Stimulated activated CD4-positive, alpha-beta T cell treated with anti-CD3 and anti-CD28 coated beads, TNF-alpha, amount 100 ng/mL, for 48 hours (primary cell): ENCODE data around the gene COMMD6.
A peak's percentile ranks its signal among the peaks of the same experiment; 100 is the strongest.

ENCODE experiments used
- DNase-seq, 3 donors: peaks; one replicate each; pipeline ENCODE4 v3.0.0-alpha.2; 2020; ENCODE audit warnings: low read depth in 3 of 3

COMMD6 gene

DNA sequence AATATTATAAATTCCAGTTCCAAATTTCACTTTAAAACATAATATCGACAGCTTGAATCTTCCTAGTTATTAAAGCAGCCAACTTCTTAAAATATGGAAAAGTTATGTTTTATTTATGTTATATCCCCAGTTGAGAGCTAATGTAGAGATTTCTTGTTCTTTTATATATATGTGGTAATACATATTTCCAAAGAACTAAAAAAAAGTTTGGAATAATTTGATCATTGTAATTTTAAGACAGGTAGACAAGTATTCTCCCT is 54.9 kb downstream of the COMMD6 start:
- DNase-seq = no peak

DNA sequence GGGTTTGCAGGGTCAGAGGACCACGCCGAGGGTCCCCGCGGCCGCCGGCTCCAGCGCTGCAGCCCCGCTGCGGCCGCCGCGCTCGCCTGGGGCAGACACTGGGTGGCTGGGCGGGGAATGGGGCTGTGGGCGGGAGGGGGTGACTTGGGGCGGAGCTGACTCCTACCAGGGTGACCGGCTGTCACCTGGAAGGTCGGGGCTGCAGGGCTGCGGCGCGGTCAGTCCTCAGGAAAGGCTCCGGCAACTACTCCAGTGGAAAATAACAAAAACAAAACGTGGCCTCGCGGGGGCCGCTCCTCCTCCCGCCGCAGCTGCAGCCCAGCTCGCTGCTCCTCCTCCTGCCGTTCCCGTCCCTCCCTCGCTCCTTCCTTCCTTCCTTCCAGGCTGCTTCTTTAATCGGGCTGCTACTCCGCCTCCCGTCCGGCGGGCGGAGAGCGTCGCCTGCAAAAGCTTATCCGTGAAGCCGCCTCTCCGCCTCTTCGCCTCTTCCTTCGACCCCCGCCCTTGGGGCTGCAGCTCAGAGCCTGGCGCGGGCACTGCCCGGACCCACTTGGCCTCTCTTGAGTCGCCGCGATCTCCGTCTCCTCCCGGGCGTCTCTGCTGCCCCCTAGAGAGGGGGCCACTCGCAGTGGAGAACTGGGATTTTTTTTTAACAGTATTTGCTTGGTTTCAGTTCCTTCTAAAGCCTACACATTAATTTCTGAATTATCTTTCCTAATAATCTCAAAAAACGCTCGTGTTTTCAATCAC is 55.4 kb downstream of the COMMD6 start, which contains the start of gene TBC1D4:
TSS of gene TBC1D4 (minus strand) at position 100 of the 750 bp plus-strand sequence. CDS start 402 bp downstream, outside the sequence.
- peak in 2 of 3 donors; percentile 32 to 52 for DNase-seq

DNA sequence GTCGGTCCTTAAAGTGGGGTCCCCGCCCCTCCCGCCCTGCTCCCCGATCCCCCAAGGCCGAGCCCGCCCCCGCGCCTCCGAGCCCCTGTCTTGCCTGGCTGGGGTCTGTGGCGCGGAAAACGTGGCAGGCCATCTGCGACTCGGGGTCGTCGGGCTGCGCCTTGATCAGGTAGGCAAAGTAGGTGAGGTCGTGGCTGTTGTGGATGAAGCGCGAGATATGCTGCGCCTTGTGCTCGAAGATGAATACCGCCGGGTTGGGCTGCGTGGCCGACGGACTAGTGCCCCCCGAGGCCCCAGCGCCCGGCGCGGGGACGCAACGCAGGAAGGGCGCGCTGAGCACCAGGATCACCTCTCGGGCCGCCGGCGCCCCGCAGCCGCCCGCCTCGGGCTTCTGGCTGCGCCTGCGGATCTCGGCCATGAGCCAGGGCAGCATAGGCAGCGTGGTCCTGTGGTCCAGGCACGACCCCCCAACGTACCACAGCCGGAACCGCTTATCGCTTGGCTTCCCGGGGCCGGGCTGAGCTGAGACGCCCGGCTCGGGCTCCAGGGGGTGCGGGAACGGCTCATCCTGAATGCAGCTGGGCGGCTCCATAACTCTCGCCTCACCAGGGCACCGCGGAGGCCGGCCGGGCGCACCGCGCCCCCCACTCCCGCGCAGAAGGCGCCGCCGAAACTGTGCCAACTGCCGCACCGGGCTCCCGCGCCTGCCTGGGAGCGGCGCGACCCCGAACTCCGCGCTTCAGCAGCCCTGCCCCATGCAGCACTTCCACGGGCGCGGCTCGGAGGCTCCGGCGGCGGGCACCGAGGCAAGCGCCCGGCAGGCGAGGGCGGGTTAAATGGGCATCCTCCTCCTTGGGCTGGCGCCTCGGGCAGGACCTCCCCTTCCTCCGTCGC is 56.2 kb downstream of the COMMD6 start:
- peak in 1 of 3 donors; percentile 27 for DNase-seq

DNA sequence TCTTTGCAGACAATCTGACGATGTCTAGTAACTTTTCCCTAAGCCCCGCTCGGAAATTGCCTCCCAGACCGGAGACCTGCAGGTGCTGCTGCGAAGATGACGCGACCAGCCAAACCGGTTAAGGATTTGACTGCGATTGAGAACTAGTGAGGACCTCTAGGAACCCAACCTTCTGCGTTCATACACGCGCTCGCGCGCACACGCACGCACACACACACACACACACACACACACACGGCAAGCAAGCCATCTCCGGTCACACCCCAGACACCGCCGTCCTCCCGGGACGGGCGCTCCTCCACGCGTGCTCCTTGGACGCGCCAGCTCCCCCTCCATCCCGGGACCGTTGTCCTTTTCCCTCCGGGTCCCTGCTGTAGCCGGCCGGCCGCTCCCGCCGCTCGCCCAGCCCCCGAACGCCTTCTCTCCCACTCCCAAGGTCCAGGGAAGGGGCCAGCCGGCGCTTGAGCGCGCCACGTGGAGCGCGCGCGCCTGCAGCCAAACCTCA is 56.9 kb downstream of the COMMD6 start:
- DNase-seq = peak in 1 of 3 donors; percentile 18

DNA sequence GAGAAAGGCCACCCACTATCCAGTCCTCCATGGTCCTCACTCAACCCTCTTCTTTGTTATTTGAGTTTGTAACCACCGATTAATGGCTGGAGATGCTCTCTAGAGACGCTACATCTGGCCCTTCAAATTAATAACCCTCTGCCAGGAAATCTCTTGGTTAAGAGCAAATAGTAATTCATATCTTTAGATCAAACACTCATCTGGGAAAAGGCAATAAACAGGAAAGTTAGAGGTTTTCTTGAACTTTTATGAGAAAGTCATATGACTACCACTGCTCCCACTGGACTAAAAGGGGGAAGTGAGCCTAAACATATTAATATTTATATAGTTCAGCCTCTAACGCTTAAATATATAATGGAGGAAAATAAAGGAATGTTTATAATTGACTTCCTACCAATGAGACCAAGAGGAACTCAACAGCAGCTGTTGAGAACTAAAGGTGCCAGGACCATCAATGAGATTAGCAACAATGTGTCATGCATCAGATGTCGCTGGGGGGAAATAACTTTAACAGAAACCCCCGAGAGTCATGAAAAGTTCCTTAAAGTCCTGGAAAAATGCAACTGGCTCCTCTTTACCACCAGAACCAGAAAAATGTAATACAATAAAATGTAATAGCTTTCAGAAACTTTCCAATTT is 58.4 kb downstream of the COMMD6 start:
- DNase-seq = no peak

DNA sequence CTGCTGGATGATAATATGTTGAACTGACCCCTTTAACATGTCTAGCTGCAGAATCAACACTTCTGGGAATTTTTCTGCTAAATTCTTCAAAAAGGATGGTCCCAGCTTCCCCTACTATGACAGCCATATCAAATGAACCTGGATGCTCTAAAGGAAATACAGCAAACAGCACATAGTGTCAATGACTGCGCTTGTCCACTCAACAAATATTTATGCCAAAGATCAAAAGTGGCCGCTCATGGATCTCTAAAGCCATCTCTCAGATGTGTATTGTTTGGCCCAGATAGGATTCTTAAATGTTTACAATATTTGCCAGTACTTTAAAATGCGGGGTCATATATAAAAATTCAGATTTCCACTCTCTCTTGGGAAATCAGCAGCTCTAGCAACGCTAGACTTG is 59.0 kb downstream of the COMMD6 start:
- DNase-seq = no peak
